Measurements from ENCODE around the gene FERMT3.

Gene FERMT3

DNA sequence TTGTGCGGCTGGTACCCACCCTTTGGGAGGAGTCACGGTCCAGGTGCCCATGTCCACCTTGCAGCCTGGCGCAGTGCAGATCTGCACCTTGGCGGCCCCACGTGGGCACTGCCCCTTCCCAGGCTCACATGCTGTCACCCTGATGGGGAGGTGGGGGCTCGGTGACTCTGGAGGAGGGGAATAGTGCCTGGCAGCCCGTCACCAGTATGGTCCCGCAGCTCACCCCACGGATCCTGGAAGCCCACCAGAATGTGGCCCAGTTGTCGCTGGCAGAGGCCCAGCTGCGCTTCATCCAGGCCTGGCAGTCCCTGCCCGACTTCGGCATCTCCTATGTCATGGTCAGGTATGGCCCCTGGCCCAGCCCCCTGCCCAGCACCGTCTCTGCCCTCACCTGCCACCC, 14.3 kb downstream of the FERMT3 start:
- DNase-seq (ENCODE audit: low read depth in 2 of 2): no peak

DNA sequence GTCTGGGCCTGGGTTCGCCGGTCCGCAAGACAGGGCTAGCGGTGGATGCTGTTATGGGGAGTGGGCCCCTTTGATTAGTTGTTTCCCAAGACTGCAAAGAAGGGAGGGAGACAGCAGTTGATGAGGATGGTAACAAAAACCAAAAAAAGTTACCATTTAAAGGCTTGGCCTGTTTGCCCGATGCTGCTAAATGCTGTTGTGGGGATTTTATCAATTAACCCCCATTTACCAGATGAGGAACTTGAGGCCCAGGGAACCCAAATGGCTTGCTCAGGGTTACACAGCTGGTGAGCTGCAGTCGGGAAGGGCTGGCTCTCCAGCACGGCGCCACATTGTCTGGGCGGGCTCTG, 16.1 kb downstream of the FERMT3 start:
- DNase-seq (ENCODE audit: low read depth in 2 of 2): no peak

DNA sequence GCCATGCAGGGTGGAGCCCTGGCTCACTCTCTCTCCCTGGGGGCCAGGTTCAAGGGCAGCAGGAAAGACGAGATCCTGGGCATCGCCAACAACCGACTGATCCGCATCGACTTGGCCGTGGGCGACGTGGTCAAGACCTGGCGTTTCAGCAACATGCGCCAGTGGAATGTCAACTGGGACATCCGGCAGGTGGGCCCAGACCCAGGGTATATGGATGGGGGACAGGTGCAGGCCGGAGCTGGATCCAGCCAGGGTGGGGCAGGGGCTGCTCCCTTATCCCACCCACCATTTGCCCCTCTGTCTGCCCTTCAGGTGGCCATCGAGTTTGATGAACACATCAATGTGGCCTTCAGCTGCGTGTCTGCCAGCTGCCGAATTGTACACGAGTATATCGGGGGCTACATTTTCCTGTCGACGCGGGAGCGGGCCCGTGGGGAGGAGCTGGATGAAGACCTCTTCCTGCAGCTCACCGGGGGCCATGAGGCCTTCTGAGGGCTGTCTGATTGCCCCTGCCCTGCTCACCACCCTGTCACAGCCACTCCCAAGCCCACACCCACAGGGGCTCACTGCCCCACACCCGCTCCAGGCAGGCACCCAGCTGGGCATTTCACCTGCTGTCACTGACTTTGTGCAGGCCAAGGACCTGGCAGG, 16.6 kb downstream of the FERMT3 start:
- no peak for DNase-seq (ENCODE audit: low read depth in 2 of 2)

DNA sequence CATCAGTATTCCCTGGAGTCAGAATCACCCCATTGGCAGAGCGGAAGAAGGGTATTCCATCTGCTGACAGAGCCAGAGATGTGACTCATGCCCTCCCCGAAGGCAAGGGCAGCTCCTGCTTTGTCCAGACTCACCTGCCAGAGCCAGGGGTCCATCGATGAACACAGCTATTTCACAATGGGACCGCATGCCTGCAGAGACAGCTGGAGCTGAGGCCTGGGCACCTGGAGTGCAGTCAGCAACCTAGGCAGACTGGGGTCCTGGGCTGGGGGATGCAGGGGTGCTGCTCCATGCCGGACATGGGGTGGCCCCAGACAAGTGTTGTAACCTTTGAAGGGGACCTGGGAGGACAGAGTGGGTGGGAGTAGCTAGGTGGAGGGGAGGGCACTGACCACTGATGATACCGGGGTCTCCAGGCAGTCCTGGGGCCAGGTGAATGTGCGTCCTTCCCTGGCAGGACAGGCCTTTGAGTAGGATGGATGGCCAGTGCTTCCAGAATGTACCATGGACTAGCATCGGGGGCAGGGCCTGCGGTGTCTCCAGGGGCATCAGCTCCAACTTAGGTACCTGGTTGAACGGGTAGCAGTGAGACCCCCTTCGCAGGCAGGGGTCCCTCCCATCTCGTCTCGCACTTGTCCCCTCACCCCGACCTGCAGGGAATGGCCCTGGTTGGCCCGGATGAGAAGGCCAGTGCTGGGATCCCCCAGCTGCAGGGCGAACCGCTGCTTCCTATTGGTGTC, 17.8 kb downstream of the FERMT3 start:
- no peak for DNase-seq (ENCODE audit: low read depth in 2 of 2)

DNA sequence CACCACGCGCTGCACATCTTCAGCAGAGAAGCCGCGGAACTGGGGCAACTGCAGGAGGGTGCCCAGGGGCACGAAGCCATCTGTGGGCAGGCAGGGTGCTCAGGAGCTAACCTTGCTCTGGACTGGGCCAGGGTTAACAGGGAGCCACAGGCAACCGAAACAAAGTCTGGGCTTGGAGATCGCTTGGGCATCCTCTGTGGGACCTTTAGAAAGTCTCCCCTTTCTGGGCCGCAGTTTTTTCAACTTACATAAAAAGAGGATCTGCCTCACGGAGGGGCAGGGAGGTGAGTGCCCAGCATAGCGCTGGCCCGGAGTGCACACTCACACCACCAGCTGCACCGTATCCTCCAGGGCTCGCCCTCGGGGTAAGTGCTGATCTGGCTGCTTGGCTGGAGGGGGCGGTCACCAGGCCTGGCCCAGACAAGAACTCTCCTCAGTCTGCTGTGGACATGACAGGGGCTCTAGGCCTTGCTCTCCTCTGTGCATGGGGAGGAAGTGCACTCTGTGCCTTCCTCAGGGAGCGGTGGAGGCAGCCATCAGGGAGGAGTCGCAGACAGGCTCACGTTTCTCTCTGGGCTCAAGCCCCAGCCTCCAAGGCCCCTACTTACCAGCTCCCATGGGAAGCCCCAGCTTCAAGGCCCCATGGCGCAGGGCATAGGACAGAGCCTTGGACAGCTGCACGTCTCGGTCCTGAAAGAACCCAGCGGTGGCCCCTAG, 18.5 kb downstream of the FERMT3 start:
- DNase-seq (ENCODE audit: low read depth in 2 of 2): no peak

DNA sequence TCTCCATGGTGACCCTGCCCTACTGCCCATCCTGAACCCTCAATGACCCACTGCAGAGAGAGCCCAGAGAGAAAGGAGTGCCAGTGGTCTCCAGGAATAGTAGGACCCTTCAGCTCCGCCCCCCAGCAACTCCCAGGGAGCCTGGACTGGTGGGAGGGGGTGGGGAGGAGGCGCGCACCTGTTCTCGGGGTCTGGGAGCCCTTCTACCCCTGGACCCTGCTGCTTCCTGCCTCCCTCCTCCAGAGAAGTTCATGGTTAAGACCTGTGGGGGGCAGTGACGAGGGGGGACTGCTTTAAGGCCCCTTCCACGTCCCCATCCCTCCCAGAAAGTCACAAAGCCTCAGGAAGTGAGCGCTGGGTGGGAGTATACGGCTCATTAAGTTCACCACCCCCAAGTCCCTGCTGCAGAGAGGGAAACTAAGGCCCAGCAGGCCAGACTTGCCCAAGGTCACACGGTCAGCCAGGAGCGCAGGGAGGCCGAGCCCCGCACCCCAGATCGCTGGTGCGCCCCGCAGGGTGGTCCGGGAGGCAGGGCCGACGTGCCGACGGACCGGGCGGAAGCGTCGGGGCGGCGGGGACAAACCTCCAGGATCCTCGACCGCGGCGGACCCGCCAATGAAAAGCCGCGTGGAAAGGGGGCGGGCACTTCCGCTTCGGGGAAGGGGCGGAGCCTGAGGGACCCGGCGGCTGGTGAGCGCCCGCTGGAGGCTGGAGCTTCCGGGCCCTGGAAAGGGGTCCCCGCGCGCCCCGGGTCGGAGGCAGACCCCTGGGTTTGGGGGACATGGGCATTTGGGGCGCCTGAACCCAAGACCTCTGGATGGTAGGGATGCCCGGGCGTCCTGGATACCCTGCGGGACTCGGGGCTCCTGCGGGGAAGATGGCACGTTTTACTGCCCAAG, 19.3 kb downstream of the FERMT3 start, which contains the start of the genes NUDT22 and TRPT1:
TSS of gene NUDT22 (plus strand) at position 667 of the 899 bp plus-strand sequence. CDS start 379 bp downstream, outside the sequence.
TSS of gene TRPT1 (minus strand) at position 579 of the 899 bp plus-strand sequence. CDS start at position 253, 326 bp downstream.
- peak; percentile 89 to 90 for DNase-seq (ENCODE audit: low read depth in 2 of 2)

DNA sequence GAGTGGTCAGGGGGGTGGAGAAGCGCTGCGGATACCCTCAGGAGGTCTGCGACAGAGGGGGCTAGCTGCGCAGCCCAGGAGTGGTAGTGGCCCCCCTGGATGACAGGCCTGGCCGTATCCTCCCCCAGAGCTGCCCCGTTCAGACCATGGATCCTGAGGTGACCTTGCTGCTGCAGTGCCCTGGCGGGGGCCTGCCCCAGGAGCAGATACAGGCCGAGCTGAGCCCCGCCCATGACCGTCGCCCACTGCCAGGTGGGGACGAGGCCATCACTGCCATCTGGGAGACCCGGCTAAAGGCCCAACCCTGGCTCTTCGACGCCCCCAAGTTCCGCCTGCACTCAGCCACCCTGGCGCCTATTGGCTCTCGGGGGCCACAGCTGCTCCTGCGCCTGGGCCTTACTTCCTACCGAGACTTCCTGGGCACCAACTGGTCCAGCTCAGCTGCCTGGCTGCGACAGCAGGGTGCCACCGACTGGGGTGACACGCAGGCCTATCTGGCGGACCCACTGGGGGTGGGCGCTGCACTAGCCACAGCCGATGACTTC, 20.1 kb downstream of the FERMT3 start:
- DNase-seq (ENCODE audit: low read depth in 2 of 2): peak in 1 of 2 donors; percentile 63

DNA sequence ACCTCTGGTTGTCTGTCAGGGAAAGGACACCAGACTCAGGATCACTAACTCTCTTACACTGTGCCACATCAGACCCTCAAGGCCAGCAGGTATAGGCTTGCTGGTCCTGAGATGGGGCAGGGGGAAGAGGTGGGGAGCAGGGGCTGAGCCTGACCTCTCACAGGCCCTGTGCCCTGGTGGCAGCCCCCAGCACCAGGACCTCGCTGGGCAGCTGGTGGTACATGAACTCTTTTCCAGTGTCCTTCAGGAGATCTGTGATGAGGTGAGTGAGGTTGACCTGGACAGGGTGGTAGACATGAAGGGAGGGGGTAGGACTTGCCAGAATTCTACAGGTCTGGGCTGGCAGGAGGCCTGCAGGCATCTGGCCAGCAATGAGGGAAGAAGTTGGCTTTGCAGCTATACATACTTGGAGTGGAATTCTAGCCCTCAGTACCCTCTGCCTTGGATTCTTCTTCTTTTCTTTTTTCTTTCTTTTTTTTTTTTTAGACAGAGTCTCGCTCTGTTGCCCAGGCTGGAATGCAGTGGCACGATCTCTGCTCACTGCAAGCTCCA, 21.0 kb downstream of the FERMT3 start:
- no peak for DNase-seq (ENCODE audit: low read depth in 2 of 2)

DNA sequence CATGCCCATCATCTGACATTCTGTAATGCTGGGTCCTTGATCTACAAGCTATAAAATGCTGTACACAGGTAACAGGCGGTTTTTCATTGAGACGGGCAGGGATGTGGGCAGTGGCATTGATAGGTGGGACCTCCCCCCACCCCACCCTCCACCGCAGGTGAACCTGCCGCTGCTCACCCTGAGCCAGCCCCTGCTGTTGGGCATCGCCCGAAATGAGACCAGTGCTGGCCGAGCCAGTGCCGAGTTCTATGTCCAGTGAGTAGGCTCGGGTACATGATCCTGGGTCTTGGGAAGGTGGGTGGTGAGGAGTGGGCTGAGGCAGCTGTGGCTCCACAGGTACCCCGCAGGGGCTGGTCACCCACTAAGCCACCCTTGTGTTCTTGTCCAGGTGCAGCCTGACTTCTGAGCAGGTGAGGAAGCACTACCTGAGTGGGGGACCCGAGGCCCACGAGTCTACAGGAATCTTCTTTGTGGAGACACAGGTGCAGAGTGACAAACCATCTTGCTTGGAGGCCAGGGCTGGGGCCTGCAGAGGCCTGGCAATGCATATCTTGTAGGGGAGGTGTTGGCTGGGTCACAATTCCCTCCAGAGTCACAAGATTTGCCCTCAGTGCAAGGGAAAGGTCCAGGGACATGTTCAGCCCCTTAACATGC, 22.7 kb downstream of the FERMT3 start:
- DNase-seq (ENCODE audit: low read depth in 2 of 2): no peak

DNA sequence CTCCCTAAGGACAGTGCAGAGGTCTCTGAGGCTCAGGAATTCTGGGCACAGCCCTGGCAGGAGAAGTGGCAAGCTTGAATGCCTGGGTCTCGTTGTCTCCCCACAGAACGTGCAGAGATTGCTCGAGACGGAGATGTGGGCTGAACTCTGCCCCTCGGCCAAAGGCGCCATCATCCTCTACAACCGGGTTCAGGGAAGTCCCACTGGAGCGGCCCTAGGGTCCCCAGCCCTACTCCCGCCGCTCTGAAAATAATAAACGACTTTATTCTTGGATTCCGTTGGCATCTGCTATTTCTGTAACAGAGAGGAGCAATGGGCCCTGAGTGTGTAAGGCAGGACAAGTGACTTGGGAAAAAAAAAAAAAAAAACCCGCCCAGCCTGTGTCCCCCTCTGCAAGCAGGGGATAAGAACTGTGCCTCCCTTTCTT, 23.2 kb downstream of the FERMT3 start:
- DNase-seq (ENCODE audit: low read depth in 2 of 2): no peak

DNA sequence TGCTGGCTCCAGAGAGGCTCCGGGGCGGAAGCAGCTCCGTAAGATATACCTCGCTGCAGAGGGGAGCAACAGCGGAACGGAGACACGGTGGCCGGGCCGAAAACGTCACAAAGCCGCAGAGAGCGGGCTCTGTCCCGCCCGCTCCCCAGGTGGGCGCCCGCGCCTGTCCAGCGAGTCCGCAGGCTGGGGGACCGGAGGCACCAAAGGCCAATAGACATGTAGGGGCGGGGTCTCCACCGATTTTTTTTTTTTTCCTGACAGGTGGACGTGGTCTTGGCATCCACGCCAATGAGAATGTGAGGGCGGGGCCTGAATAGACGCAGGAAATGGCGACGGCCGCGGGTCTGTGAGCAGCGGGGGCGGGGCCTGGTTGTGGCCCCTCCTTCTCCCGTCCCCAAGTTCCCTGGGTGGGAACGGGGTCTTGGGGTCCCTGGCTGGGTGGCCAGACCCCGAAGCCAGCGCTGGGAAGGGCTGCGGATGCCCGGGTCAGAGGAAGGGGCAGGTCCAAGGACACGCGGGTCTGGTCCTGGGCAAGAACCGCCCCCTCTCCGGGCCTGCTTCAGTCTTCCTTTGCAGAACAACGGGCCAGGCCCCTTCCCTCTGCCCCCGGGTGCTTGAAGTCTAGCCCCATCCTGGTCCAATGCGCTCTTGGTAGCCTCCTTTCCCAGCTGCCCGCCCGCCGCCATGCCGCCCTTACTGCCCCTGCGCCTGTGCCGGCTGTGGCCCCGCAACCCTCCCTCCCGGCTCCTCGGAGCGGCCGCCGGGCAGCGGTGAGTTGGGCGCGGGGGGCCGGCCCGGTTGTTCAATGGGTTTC, 23.9 kb downstream of the FERMT3 start, which contains the start of gene DNAJC4:
TSS of gene DNAJC4 (plus strand) at position 378 of the 814 bp plus-strand sequence. CDS start at position 685, 307 bp downstream.
- DNase-seq (ENCODE audit: low read depth in 2 of 2): peak; percentile 81 to 86

DNA sequence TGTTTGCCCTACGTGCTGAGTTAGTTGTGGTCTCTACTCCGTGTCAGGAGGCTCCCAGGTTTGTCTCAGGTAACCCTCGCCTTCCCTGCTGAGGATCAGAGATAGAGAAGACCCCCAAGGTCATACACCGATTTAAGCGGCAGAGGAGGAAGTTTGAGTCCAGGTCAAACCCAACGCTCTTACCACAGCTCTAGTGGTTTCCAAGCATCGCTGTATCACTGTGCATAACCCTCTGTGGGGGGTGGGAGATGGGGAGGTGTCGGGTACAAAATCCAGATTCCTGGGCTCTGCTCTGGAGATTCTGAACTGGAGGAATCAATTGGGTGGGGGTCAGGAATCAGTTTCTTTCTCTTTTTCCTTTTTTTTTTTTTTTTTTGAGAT, 24.5 kb downstream of the FERMT3 start:
- no peak for DNase-seq (ENCODE audit: low read depth in 2 of 2)

DNA sequence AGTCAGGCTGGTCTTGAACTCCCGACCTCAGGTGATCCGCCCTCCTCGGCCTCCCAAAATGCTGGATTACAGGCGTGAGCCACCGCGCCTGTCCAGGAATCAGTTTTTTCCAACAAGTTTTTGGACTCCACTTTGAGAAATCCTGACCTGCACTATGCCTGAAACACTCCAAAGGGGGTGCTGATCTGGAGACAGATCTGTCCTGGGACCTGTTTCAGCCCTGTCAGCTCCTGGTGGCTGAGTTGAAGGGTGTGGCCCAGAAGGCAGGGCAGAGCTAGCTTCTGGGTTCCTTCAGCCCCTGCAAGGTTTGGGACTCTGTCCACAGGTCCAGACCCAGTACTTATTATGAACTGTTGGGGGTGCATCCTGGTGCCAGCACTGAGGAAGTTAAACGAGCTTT, 25.0 kb downstream of the FERMT3 start:
- DNase-seq (ENCODE audit: low read depth in 2 of 2): no peak

DNA sequence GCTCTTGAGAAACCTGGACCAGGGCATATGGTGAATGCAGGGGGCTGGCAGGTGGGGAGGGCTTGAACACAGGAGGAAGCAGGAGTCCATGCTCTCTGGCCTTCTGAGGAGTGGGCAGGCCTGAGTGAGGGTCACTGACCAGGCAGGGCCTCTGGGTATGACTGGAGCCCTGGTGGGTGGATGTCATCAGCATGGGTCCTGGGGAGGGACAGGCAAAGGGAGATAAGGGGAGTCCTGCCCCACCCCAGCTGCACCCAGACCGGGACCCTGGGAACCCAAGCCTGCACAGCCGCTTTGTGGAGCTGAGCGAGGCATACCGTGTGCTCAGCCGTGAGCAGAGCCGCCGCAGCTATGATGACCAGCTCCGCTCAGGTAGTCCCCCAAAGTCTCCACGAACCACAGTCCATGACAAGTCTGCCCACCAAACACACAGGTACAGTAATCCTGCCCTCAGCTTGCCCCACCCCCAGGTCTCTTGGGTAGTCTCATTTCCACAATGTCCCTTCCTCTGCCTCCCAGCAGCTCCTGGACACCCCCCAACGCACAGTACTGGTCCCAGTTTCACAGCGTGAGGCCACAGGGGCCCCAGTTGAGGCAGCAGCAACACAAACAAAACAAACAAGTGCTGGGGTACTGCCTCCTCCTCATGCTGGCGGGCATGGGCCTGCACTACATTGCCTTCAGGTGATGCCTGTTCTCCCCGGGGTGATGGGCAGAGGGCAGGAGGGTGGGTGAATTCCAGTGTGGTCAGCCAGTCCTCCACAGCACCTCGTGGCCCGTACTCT, 25.9 kb downstream of the FERMT3 start:
- DNase-seq (ENCODE audit: low read depth in 2 of 2): no peak

DNA sequence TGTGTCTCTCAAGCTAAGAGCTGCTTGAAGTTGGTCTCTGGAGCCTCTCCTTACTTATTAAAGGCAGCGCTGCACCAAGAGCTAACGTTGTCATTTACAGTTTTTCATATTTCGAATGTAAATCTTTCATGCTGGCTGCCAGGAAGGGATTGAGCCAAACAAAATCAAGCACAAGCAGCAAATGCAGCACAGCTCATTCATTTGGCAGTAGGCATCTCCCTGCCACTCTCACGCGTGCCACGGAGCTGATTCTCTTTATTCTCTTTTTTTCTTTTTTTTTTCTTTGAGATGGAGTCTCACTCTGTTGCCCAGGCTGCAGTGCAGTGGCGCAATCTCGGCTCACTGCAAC, 26.4 kb downstream of the FERMT3 start:
- no peak for DNase-seq (ENCODE audit: low read depth in 2 of 2)

DNA sequence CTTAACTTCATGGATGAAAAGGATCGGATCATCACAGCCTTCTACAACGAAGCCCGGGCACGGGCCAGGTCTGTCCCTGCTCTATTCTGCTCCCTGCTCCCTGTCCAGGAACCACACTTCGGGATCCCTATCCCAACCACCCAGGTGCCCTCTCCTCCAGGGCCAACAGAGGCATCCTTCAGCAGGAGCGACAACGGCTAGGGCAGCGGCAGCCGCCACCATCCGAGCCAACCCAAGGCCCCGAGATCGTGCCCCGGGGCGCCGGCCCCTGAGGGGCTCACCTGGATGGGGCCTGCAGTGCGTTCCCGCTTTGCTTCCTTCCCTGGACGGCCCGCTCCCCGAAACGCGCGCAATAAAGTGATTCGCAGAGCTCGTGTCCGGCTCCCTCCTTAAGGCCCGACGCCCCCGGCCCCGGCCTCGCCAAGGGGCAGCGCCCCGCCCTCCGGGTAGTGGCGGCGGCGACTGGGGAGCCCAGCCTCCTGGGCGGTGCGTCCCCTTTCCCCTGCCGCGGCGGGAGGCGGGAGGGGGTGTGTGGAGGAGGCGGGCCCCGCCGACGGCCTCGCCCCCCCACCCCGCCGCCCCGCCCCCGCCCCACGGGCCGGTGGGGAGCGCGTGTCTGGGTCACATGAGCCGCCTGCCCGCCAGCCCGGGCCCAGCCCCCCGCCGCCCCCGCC, 27.5 kb downstream of the FERMT3 start, which contains the start of gene VEGFB:
TSS of gene VEGFB (plus strand) at position 672 of the 674 bp plus-strand sequence. CDS start 250 bp downstream, outside the sequence.
- peak; percentile 58 to 62 for DNase-seq (ENCODE audit: low read depth in 2 of 2)

DNA sequence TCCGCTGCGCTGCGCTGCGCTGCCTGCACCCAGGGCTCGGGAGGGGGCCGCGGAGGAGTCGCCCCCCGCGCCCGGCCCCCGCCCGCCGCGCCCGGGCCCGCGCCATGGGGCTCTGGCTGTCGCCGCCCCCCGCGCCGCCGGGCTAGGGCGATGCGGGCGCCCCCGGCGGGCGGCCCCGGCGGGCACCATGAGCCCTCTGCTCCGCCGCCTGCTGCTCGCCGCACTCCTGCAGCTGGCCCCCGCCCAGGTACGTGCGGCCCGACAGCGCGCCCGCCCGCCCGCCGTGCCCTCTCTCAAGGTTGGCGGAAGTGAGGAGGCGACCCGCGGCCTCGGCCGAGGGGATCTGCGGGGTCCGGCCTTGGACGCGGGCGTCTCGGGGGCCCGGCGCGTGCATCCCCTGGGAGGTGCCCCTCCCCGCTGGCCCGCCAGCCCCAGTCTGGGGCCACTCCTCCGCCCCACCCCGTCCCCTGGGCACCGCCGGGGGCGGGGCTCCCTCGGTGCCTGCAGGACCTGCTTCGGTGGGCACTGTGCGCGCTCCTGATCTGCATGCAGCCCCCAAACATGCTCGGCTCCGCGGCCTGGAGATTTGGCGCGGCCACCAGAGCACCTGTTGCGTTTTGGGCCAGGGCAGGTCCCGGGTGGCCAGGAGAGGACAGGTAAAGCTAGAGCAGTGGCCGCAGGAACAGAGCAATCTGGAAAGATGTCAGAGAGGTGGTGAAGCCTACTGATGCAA, 28.3 kb downstream of the FERMT3 start:
- DNase-seq (ENCODE audit: low read depth in 2 of 2): no peak

Measured in stimulated activated CD8-positive, alpha-beta memory T cell treated with anti-CD3 and anti-CD28 coated beads, Interleukin-15, amount 100 ng/mL, for 48 hours (primary cell).